IMR-90 (cell line): ENCODE results near the gene SMCP. TPM values are rescaled to one million over a fixed set of nuclear protein-coding genes. Genes with fewer than 3 reads are reported as not detected.

Experiments
- ATAC-seq: fragments of 200-7000 bp; cut with Tn5 transposase; 2 replicates; pipeline ENCODE4 v1.9.1; 2020; ENCODE audit warnings: low read depth, mild to moderate bottlenecking, moderate library complexity
- BruUV-seq: library from RNA; stranded (reverse); fragments of 400-500 nt; replicated peaks from 2 replicates; lab custom pipeline; 2021; lab: Mats Ljungman, UMichigan
- CTCF ChIA-PET: fragments of 300-600 bp; formaldehyde crosslinking; extraction: SDS; loops from one replicate; lab custom pipeline; 2021; ENCODE audit warnings: antibody characterized with exemption; lab: Yijun Ruan, JAX
- POLR2A ChIA-PET: fragments of 300-600 bp; sonication (Branson Sonifier 250); formaldehyde crosslinking; loops from one replicate; lab custom pipeline; 2022; ENCODE audit warnings: antibody characterized with exemption; ENCODE audit not compliant: unreplicated experiment; lab: Charles Lee
- DNase-seq: peaks from one replicate; pipeline ENCODE4 v3.0.0; 2013
- H2AFZ ChIP-seq: replicated peaks from 2 replicates; pipeline ENCODE3; 2013; ENCODE audit warnings: low read length, mild to moderate bottlenecking; ENCODE audit not compliant: poor library complexity
- H2AK5ac ChIP-seq: 2 replicates; pipeline ENCODE4 v1.6.1; 2013; ENCODE audit warnings: low read depth, low read length, inconsistent platforms
- H2AK9ac ChIP-seq: replicated peaks from 2 replicates; pipeline ENCODE3; 2013; ENCODE audit warnings: mild to moderate bottlenecking, low read depth, low read length, moderate library complexity; ENCODE audit not compliant: poor library complexity
- H2BK120ac ChIP-seq: 2 replicates; pipeline ENCODE4 v1.6.1; 2013; ENCODE audit warnings: low read depth, low read length, inconsistent platforms
- H2BK15ac ChIP-seq: 3 replicates; pipeline ENCODE4 v1.6.1; 2013; ENCODE audit warnings: low read depth, low read length, inconsistent platforms
- H2BK20ac ChIP-seq: 2 replicates; pipeline ENCODE4 v1.6.1; 2013; ENCODE audit warnings: low read depth, mild to moderate bottlenecking, inconsistent platforms, low read length, moderate library complexity
- H2BK5ac ChIP-seq: 2 replicates; pipeline ENCODE4 v1.6.1; 2013; ENCODE audit warnings: mild to moderate bottlenecking, low read depth, low read length, inconsistent platforms; ENCODE audit not compliant: poor library complexity, severe bottlenecking
- H3K14ac ChIP-seq: replicated peaks from 2 replicates; pipeline ENCODE4 v1.6.1; 2013; ENCODE audit warnings: low read depth, low read length, inconsistent platforms
- H3K18ac ChIP-seq: 2 replicates; pipeline ENCODE4 v1.6.1; 2013; ENCODE audit warnings: low read depth, low read length, control low read depth
- H3K23ac ChIP-seq: 2 replicates; pipeline ENCODE4 v1.6.1; 2013; ENCODE audit warnings: low read depth, low read length, inconsistent platforms
- H3K27ac ChIP-seq: 2 replicates; pipeline ENCODE4 v1.5.1; 2013; ENCODE audit warnings: mild to moderate bottlenecking, control low read depth, low read length; ENCODE audit not compliant: insufficient read depth
- H3K27me3 ChIP-seq: 2 replicates; pipeline ENCODE4 v1.6.1; 2013; ENCODE audit warnings: low read length; ENCODE audit not compliant: control insufficient read depth, insufficient read depth
- H3K36me3 ChIP-seq: 2 replicates; pipeline ENCODE4 v1.6.1; 2013; ENCODE audit warnings: low read length, mixed read lengths; ENCODE audit not compliant: control insufficient read depth, insufficient read depth
- H3K4ac ChIP-seq: 2 replicates; pipeline ENCODE4 v1.6.1; 2013; ENCODE audit warnings: low read depth, low read length, inconsistent platforms
- H3K4me1 ChIP-seq: 2 replicates; pipeline ENCODE4 v1.6.1; 2013; ENCODE audit warnings: low read length, mixed read lengths; ENCODE audit not compliant: control insufficient read depth, insufficient read depth
- H3K4me2 ChIP-seq: 2 replicates; pipeline ENCODE4 v1.6.1; 2013; ENCODE audit warnings: low read depth, mild to moderate bottlenecking, control low read depth, low read length, moderate library complexity
- H3K4me3 ChIP-seq: 2 replicates; pipeline ENCODE4 v1.5.1; 2013; ENCODE audit warnings: low read depth, mild to moderate bottlenecking, control low read depth, low read length, moderate library complexity; ENCODE audit not compliant: insufficient read depth
- H3K56ac ChIP-seq: 2 replicates; pipeline ENCODE4 v1.6.1; 2013; ENCODE audit warnings: low read length, inconsistent platforms; ENCODE audit not compliant: insufficient read depth; ENCODE audit errors: extremely low read depth
- H3K79me1 ChIP-seq, 2 experiments: 2 replicates each; pipeline ENCODE4 v1.6.1; 2013; ENCODE audit warnings: low read length in 2 of 2, inconsistent platforms in 1 of 2, low read depth in 1 of 2
- H3K9ac ChIP-seq: 2 replicates; pipeline ENCODE4 v1.6.1; 2013; ENCODE audit warnings: low read depth, low read length, control low read depth
- H3K9me1 ChIP-seq: 2 replicates; pipeline ENCODE4 v1.6.1; 2013; ENCODE audit warnings: low read length, inconsistent platforms; ENCODE audit not compliant: insufficient read depth
- H3K9me3 ChIP-seq: 2 replicates; pipeline ENCODE4 v1.6.1; 2013; ENCODE audit warnings: low read length; ENCODE audit not compliant: control insufficient read depth, insufficient read depth
- H4K20me1 ChIP-seq: 2 replicates; pipeline ENCODE4 v1.6.1; 2013; ENCODE audit warnings: low read length, inconsistent platforms; ENCODE audit not compliant: insufficient read depth
- H4K5ac ChIP-seq: 2 replicates; pipeline ENCODE4 v1.6.1; 2013; ENCODE audit warnings: mild to moderate bottlenecking, low read depth, low read length, control low read depth
- H4K8ac ChIP-seq, 2 experiments: 2 replicates each; pipeline ENCODE4 v1.6.1; 2013; ENCODE audit warnings: low read depth in 2 of 2, low read length in 2 of 2, control low read depth in 1 of 2, inconsistent platforms in 1 of 2
- H4K91ac ChIP-seq: 2 replicates; pipeline ENCODE4 v1.6.1; 2013; ENCODE audit warnings: low read depth, low read length, inconsistent platforms; ENCODE audit not compliant: insufficient read depth
- CEBPB ChIP-seq: IDR thresholded peaks from 2 replicates; pipeline ENCODE4 v1.6.1; 2012; ENCODE audit warnings: low read depth, low read length, improper control_type of control experiment
- CHD1 ChIP-seq: IDR thresholded peaks from 2 replicates; pipeline ENCODE4 v1.6.1; 2012; ENCODE audit warnings: low read depth, low read length, improper control_type of control experiment
- FOS ChIP-seq: fragments of 150-350 bp; IDR thresholded peaks from 2 replicates; pipeline ENCODE4 v1.6.1; 2016; ENCODE audit warnings: low read depth, low read length
- MAFK ChIP-seq: IDR thresholded peaks from 2 replicates; pipeline ENCODE4 v1.6.1; 2012; ENCODE audit warnings: low read depth, low read length, improper control_type of control experiment
- MXI1 ChIP-seq: IDR thresholded peaks from 2 replicates; pipeline ENCODE4 v1.6.1; 2012; ENCODE audit warnings: low read depth, mild to moderate bottlenecking, low read length, moderate library complexity, borderline replicate concordance
- POLR2A ChIP-seq: IDR thresholded peaks from 2 replicates; pipeline ENCODE4 v1.6.1; 2012; ENCODE audit warnings: mild to moderate bottlenecking, low read depth, low read length
- RAD21 ChIP-seq: IDR thresholded peaks from 2 replicates; pipeline ENCODE4 v1.6.1; 2012; ENCODE audit warnings: low read length, improper control_type of control experiment
- RCOR1 ChIP-seq: IDR thresholded peaks from 2 replicates; pipeline ENCODE4 v1.6.1; 2012; ENCODE audit warnings: mild to moderate bottlenecking, low read length, improper control_type of control experiment; ENCODE audit not compliant: insufficient replicate concordance
- SMC3 ChIP-seq: fragments of 150-350 bp; IDR thresholded peaks from 2 replicates; pipeline ENCODE4 v1.6.1; 2016; ENCODE audit warnings: low read depth, mild to moderate bottlenecking, antibody characterized with exemption, low read length, moderate library complexity
- WGBS, 2 experiments: methylation state at CpG; one replicate each; pipeline versions ENCODE4 v1.1.5 to v1.1.7; 2013; ENCODE audit warnings: missing lambda C conversion rate in 2 of 2; ENCODE audit not compliant: insufficient read length in 1 of 2; ENCODE audit errors: extremely low coverage in 2 of 2; 5-methylcytosine and 5-hydroxymethylcytosine counted together
- dilution Hi-C: fragments of 300-500 bp; cut with HindIII; formaldehyde crosslinking; loops from one replicate; pipeline ENCODE4 v1.14.3; 2018; ENCODE audit warnings: low sequenced_read_pairs; ENCODE audit not compliant: unreplicated experiment
- in situ Hi-C: fragments of 300-500 bp; cut with MboI; formaldehyde crosslinking; loops from 3 replicates; pipeline ENCODE4 v1.14.3; 2019; ENCODE audit warnings: low sequenced_read_pairs, inconsistent platforms, mixed read lengths
- intact Hi-C: fragments of 100-400 bp; cut with micrococcal nuclease; formaldehyde crosslinking; loops from 2 replicates; pipeline ENCODE4 v1.10.0; 2022
- polyA plus RNA-seq, 3 experiments: library from polyadenylated mRNA; depleted of rRNA; stranded (reverse); fragments of >200 nt; gene quantifications; 2 replicates each; pipeline ENCODE4 v1.2.3, GENCODE V29; 2012; ENCODE audit warnings: low replicate concordance in 1 of 3
- total RNA-seq: library from RNA; depleted of rRNA; stranded (reverse); fragments of >200 nt; gene quantifications from 2 replicates; pipeline ENCODE4 v1.2.3, GENCODE V29; 2012
- TF ChIP-seq, protein P1 (sequence below): fragments of 150-350 bp; IDR thresholded peaks from 2 replicates; pipeline ENCODE4 v1.6.1; 2016; ENCODE audit warnings: low read depth, mild to moderate bottlenecking, low read length, moderate library complexity, borderline replicate concordance
- TF ChIP-seq, protein P2 (sequence below): conservative IDR thresholded peaks from 2 replicates; pipeline ENCODE4 v1.5.1; 2012; ENCODE audit warnings: mild to moderate bottlenecking, low read depth, low read length, improper control_type of control experiment

SMCP gene
- total and polyA plus RNA-seq, 2 of the 4 experiments (the other 2 are of a cell fraction), result not detected

DNA sequence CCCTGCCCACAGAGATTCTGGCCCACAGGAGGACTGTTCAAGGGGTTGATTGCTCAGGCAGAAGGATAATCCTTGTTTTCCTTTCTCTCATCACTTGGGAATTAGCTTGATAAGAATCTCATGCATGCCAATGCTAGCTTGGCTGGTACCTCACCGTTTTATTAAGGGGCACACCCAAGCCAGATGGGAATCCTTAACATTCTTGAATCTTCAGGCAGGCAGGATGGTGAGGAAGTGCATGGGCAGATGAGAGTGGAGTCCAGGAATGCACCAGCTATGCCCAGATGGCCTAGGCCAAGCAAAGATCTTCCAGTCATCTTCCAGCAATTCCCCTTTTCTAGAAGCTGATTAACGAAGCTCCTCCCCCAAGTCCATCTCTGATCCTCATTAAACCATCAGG is 22.5 kb upstream of the SMCP start:
- CTCF ChIA-PET, result no interaction called here
- Histone ChIP-seq H3K56ac (no peak overlapping the region), H2BK20ac (no peak overlapping the region), H3K4ac (no peak overlapping the region), H3K4me2 (no peak overlapping the region), H2BK5ac (no peak overlapping the region), H3K27me3 (no peaks in the 10 kb centered on the region), H3K4me1 (no peaks in the 10 kb centered on the region), H2BK120ac (no peak overlapping the region), H3K9me1 (no peaks in the 10 kb centered on the region), H4K91ac (no peak overlapping the region), H2AK9ac (no peak overlapping the region), H2AFZ (no peak overlapping the region), H4K8ac (no peak overlapping the region), H3K23ac (no peak overlapping the region), H3K27ac (no peak overlapping the region), H3K9ac (no peak overlapping the region), H4K5ac (no peak overlapping the region), H3K4me3 (no peak overlapping the region), H3K79me1 (no peaks in the 10 kb centered on the region), H4K20me1 (no peaks in the 10 kb centered on the region), H3K14ac (no peak overlapping the region), H2BK15ac (no peak overlapping the region), H3K36me3 (no peaks in the 10 kb centered on the region), H2AK5ac (no peak overlapping the region), H3K18ac (no peak overlapping the region), H3K9me3 (no peaks in the 10 kb centered on the region)
- POLR2A ChIA-PET, result no interaction called here
- dilution Hi-C loops, result no loop called here
- no TSS peak for BruUV-seq
- ATAC-seq, result no peak
- in situ Hi-C loops, result no loop called here
- no CpG with 5 or more reads among the region's 2 CpGs for WGBS, 2 experiments
- DNase-seq, result no peak
- intact Hi-C loops, result no loop called here
- no peak for TF ChIP-seq RCOR1
- no peak for TF ChIP-seq MAFK
- TF ChIP-seq SMC3, result no peak
- TF ChIP-seq, protein P1, sequence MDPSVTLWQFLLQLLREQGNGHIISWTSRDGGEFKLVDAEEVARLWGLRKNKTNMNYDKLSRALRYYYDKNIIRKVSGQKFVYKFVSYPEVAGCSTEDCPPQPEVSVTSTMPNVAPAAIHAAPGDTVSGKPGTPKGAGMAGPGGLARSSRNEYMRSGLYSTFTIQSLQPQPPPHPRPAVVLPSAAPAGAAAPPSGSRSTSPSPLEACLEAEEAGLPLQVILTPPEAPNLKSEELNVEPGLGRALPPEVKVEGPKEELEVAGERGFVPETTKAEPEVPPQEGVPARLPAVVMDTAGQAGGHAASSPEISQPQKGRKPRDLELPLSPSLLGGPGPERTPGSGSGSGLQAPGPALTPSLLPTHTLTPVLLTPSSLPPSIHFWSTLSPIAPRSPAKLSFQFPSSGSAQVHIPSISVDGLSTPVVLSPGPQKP, result no peak
- no peak for TF ChIP-seq RAD21
- no peak for TF ChIP-seq CHD1
- no peak for TF ChIP-seq CEBPB
- no peak for TF ChIP-seq MXI1
- TF ChIP-seq POLR2A, result no peak
- TF ChIP-seq, protein P2, sequence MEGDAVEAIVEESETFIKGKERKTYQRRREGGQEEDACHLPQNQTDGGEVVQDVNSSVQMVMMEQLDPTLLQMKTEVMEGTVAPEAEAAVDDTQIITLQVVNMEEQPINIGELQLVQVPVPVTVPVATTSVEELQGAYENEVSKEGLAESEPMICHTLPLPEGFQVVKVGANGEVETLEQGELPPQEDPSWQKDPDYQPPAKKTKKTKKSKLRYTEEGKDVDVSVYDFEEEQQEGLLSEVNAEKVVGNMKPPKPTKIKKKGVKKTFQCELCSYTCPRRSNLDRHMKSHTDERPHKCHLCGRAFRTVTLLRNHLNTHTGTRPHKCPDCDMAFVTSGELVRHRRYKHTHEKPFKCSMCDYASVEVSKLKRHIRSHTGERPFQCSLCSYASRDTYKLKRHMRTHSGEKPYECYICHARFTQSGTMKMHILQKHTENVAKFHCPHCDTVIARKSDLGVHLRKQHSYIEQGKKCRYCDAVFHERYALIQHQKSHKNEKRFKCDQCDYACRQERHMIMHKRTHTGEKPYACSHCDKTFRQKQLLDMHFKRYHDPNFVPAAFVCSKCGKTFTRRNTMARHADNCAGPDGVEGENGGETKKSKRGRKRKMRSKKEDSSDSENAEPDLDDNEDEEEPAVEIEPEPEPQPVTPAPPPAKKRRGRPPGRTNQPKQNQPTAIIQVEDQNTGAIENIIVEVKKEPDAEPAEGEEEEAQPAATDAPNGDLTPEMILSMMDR, result no peak
- no peak for TF ChIP-seq FOS
